ENCODE data around the gene PAX3. TPM values are rescaled to one million over a fixed set of nuclear protein-coding genes. Genes with fewer than 3 reads are reported as not detected.

The PAX3 gene
- total RNA-seq, 1 experiment from 2014 or later: not detected

DNA sequence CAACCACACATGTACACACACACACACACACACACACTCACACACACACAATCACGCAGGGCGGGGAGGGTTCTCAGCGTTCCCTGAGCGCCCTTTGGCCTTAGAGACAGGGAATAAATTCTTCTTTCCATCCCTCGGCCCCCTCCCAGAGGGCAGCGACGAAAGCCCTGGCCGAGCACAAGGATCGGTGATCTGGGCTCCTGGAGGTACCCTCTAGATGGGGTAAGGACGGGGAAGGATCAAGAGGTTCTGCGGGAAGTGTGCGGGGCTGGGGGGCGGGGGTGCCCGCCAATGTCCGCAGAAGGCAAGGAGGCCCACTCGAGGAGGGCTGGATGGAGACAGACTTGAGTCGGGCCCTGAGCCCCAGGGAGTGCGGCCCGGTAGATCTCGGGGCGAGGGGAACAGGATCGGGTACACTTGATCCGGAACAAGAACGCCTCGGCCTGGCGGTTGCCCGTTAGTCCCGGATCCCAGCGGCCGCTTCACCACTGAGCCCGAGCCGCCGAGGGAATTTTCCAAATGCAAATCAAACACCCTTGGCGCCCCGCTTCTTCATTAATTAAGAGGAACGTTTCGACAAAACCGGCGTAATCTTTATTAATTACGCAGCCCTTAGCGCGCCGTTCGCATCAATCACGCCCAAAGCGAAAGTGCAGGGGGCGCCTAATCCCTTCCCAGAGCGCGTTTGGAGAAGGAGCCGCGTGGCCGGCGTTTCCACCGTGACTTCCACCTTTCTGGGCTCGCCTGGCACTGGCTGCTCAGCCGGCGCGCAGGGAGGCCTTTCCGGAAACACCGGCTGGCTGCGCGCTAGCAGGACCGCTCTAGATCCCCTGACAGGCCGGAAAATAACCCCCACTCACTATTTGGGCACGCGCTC, 7.0 kb upstream of the PAX3 start:
- peak; percentile 1; the same call in 1 of the 2 replicates for ATAC-seq
- Mint-ChIP-seq H3K27me3 (ENCODE audit: low read depth) (peaks cover 100% of the 10 kb centered on the region), H3K9me3 (no peaks in the 10 kb centered on the region), H3K27ac (no peak overlapping the region), H3K4me1 (peaks cover 70% of the 10 kb centered on the region), H3K4me3 (peak overlapping the region; percentile 35), H3K36me3 (no peaks in the 10 kb centered on the region)
- no peak for DNase-seq (ENCODE audit: low spot score)
- TF ChIP-seq, protein P1, sequence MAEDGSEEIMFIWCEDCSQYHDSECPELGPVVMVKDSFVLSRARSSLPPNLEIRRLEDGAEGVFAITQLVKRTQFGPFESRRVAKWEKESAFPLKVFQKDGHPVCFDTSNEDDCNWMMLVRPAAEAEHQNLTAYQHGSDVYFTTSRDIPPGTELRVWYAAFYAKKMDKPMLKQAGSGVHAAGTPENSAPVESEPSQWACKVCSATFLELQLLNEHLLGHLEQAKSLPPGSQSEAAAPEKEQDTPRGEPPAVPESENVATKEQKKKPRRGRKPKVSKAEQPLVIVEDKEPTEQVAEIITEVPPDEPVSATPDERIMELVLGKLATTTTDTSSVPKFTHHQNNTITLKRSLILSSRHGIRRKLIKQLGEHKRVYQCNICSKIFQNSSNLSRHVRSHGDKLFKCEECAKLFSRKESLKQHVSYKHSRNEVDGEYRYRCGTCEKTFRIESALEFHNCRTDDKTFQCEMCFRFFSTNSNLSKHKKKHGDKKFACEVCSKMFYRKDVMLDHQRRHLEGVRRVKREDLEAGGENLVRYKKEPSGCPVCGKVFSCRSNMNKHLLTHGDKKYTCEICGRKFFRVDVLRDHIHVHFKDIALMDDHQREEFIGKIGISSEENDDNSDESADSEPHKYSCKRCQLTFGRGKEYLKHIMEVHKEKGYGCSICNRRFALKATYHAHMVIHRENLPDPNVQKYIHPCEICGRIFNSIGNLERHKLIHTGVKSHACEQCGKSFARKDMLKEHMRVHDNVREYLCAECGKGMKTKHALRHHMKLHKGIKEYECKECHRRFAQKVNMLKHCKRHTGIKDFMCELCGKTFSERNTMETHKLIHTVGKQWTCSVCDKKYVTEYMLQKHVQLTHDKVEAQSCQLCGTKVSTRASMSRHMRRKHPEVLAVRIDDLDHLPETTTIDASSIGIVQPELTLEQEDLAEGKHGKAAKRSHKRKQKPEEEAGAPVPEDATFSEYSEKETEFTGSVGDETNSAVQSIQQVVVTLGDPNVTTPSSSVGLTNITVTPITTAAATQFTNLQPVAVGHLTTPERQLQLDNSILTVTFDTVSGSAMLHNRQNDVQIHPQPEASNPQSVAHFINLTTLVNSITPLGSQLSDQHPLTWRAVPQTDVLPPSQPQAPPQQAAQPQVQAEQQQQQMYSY (CRISPR knock-in tag; IDR thresholded peaks at IDR 0.05): no peak
- TF ChIP-seq, protein P2, sequence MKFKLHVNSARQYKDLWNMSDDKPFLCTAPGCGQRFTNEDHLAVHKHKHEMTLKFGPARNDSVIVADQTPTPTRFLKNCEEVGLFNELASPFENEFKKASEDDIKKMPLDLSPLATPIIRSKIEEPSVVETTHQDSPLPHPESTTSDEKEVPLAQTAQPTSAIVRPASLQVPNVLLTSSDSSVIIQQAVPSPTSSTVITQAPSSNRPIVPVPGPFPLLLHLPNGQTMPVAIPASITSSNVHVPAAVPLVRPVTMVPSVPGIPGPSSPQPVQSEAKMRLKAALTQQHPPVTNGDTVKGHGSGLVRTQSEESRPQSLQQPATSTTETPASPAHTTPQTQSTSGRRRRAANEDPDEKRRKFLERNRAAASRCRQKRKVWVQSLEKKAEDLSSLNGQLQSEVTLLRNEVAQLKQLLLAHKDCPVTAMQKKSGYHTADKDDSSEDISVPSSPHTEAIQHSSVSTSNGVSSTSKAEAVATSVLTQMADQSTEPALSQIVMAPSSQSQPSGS (CRISPR knock-in tag; IDR thresholded peaks at IDR 0.05; ENCODE audit: borderline replicate concordance, low read depth): no peak
- TF ChIP-seq NR1H2 (CRISPR knock-in tag; IDR thresholded peaks at IDR 0.05) (no peak), ZNF396 (CRISPR knock-in tag; IDR thresholded peaks at IDR 0.05; ENCODE audit: borderline replicate concordance) (no peak), ZNF121 (CRISPR knock-in tag; IDR thresholded peaks at IDR 0.05) (no peak), FOXK1 (CRISPR knock-in tag; IDR thresholded peaks at IDR 0.05) (no peak), RELA (CRISPR knock-in tag; IDR thresholded peaks at IDR 0.05; ENCODE audit: borderline replicate concordance) (no peak), EMX1 (CRISPR knock-in tag; IDR thresholded peaks at IDR 0.05) (no peak), OVOL2 (CRISPR knock-in tag; IDR thresholded peaks at IDR 0.05; ENCODE audit: borderline replicate concordance) (no peak), JUN (CRISPR knock-in tag; IDR thresholded peaks at IDR 0.05) (no peak)
- POLR2A ChIA-PET: no interaction called here
- CTCF ChIA-PET: no interaction called here

DNA sequence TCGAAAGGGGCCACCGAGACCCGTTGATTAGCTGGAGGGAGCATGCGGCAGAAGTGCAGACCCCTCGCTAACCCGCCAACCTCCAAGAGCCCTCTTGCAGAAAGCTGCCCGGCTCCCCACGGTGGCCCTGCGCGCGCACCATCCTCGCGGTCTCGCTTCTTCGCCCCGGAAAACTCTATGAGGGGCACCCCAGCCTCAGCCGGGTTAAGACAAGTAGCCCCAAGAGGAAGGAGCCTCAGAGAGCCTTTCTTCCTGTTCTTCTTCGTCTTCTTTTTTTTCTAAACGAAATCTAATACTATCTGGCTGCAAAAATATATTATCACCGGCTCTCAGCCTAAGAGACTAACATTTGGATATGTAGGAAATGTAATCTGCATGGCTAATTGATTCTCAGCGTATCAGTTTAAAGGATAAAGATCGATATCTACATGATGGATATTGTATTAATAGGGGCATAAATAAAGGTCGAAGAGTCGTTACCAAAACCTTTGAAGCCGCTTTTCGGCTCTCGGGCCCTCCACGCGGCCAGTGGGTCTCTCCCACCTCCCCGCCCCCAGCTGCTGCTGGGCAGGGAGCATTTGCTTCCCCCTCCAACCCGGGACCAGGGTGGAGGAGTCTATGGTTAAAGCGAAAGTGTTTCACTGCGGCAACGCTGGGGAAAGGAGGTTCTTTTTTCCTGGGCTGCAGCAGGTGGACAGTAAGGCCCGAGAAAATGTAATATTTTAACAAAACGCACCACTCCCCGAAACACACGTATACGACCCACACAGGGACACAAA, 6.1 kb upstream of the PAX3 start:
- no peak for TF ChIP-seq OVOL2 (CRISPR knock-in tag; IDR thresholded peaks at IDR 0.05; ENCODE audit: borderline replicate concordance)
- TF ChIP-seq, protein P3, sequence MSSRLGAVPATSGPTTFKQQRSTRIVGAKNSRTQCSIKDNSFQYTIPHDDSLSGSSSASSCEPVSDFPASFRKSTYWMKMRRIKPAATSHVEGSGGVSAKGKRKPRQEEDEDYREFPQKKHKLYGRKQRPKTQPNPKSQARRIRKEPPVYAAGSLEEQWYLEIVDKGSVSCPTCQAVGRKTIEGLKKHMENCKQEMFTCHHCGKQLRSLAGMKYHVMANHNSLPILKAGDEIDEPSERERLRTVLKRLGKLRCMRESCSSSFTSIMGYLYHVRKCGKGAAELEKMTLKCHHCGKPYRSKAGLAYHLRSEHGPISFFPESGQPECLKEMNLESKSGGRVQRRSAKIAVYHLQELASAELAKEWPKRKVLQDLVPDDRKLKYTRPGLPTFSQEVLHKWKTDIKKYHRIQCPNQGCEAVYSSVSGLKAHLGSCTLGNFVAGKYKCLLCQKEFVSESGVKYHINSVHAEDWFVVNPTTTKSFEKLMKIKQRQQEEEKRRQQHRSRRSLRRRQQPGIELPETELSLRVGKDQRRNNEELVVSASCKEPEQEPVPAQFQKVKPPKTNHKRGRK (CRISPR knock-in tag; IDR thresholded peaks at IDR 0.05; ENCODE audit: borderline replicate concordance): no peak
- TF ChIP-seq, protein P4, sequence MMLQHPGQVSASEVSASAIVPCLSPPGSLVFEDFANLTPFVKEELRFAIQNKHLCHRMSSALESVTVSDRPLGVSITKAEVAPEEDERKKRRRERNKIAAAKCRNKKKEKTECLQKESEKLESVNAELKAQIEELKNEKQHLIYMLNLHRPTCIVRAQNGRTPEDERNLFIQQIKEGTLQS (CRISPR knock-in tag; conservative IDR thresholded peaks at IDR 0.05): no peak
- TF ChIP-seq SP1 (CRISPR knock-in tag; conservative IDR thresholded peaks at IDR 0.05): no peak
- TF ChIP-seq CREB1 (CRISPR knock-in tag; IDR thresholded peaks at IDR 0.05): no peak
- Mint-ChIP-seq H3K4me1 (peaks cover 71% of the 10 kb centered on the region), H3K9me3 (no peaks in the 10 kb centered on the region), H3K27ac (no peak overlapping the region), H3K4me3 (peak overlapping the region; percentile 35), H3K27me3 (ENCODE audit: low read depth) (peaks cover 100% of the 10 kb centered on the region), H3K36me3 (no peaks in the 10 kb centered on the region)
- DNase-seq (ENCODE audit: low spot score) (no peak), ATAC-seq (no peak)
- ChIA-PET POLR2A (interaction anchor here (1.2 kb wide), 1 partner anchor 11 kb away, joined by 3 read pairs; no protein-coding TSS in a partner anchor), CTCF (interaction anchor here (1.6 kb wide), 1 partner anchor 14 kb away, joined by 3 read pairs; no protein-coding TSS in a partner anchor)

Data from WTC11 (cell line).